Astrocyte of the cerebellum (primary cell): Measurements from ENCODE around the gene CDC42EP3.

Experiments used
- DNase-seq: peaks from one replicate; pipeline ENCODE4 v3.0.0-alpha.2; 2011; ENCODE audit warnings: low read depth
- H3K4me3 ChIP-seq: 2 replicates; pipeline ENCODE4 v1.5.1; 2011; ENCODE audit warnings: mild to moderate bottlenecking, low read depth, low read length, moderate library complexity
- CTCF ChIP-seq: IDR thresholded peaks from 2 replicates; pipeline ENCODE4 v1.5.1; 2012; ENCODE audit warnings: low read length, low read depth, moderate library complexity, mild to moderate bottlenecking; ENCODE audit errors: missing control alignments
- in situ Hi-C: cut with HindIII; loops from 2 replicates; pipeline ENCODE4 v1.10.0; 2017; ENCODE audit warnings: low sequenced_read_pairs

Gene CDC42EP3

GRCh38 chr2:37631698-37632097, 39.7 kb downstream of the CDC42EP3 start:
- no peak for DNase-seq
- in situ Hi-C loops, result no loop called here
- no peak for TF ChIP-seq CTCF
- no peak overlapping the region for H3K4me3 ChIP-seq

- no peak for TF ChIP-seq CTCF
- in situ Hi-C loops, result no loop called here
- DNase-seq, result no peak
- no peak overlapping the region for H3K4me3 ChIP-seq
Observed at GRCh38 chr2:37631292-37631691, 40.1 kb downstream of the CDC42EP3 start.

- H3K4me3 ChIP-seq, result no peak overlapping the region
- no peak for DNase-seq
- TF ChIP-seq CTCF, result no peak
- in situ Hi-C loops, result no loop called here
Observed at GRCh38 chr2:37630776-37631175, 40.7 kb downstream of the CDC42EP3 start.

GRCh38 chr2:37630301-37630700, 41.1 kb downstream of the CDC42EP3 start:
- no peak overlapping the region for H3K4me3 ChIP-seq
- no peak for DNase-seq
- in situ Hi-C loops, result no loop called here
- TF ChIP-seq CTCF, result no peak

- in situ Hi-C loops, result no loop called here
- TF ChIP-seq CTCF, result no peak
- no peak for DNase-seq
- no peak overlapping the region for H3K4me3 ChIP-seq
Observed at GRCh38 chr2:37629529-37629928, 41.9 kb downstream of the CDC42EP3 start.

- no peak for DNase-seq
- no peak for TF ChIP-seq CTCF
- no peak overlapping the region for H3K4me3 ChIP-seq
- in situ Hi-C loops, result no loop called here
Observed at GRCh38 chr2:37627710-37628109, 43.7 kb downstream of the CDC42EP3 start.
